IMR-90 (cell line): ENCODE results near the gene PDZRN3. TPM values are rescaled to one million over a fixed set of nuclear protein-coding genes. Genes with fewer than 3 reads are reported as not detected.

Experiments used
- ATAC-seq: fragments of 200-7000 bp; cut with Tn5 transposase; 2 replicates; pipeline ENCODE4 v1.9.1; 2020; ENCODE audit warnings: low read depth, mild to moderate bottlenecking, moderate library complexity
- BruUV-seq: library from RNA; stranded (reverse); fragments of 400-500 nt; replicated peaks from 2 replicates; lab custom pipeline; 2021; lab: Mats Ljungman, UMichigan
- CTCF ChIA-PET: fragments of 300-600 bp; formaldehyde crosslinking; extraction: SDS; loops from one replicate; lab custom pipeline; 2021; ENCODE audit warnings: antibody characterized with exemption; lab: Yijun Ruan, JAX
- POLR2A ChIA-PET: fragments of 300-600 bp; sonication (Branson Sonifier 250); formaldehyde crosslinking; loops from one replicate; lab custom pipeline; 2022; ENCODE audit warnings: antibody characterized with exemption; ENCODE audit not compliant: unreplicated experiment; lab: Charles Lee
- DNase-seq: peaks from one replicate; pipeline ENCODE4 v3.0.0; 2013
- H2AFZ ChIP-seq: replicated peaks from 2 replicates; pipeline ENCODE3; 2013; ENCODE audit warnings: low read length, mild to moderate bottlenecking; ENCODE audit not compliant: poor library complexity
- H2AK5ac ChIP-seq: 2 replicates; pipeline ENCODE4 v1.6.1; 2013; ENCODE audit warnings: low read depth, low read length, inconsistent platforms
- H2AK9ac ChIP-seq: replicated peaks from 2 replicates; pipeline ENCODE3; 2013; ENCODE audit warnings: mild to moderate bottlenecking, low read depth, low read length, moderate library complexity; ENCODE audit not compliant: poor library complexity
- H2BK120ac ChIP-seq: 2 replicates; pipeline ENCODE4 v1.6.1; 2013; ENCODE audit warnings: low read depth, low read length, inconsistent platforms
- H2BK15ac ChIP-seq: 3 replicates; pipeline ENCODE4 v1.6.1; 2013; ENCODE audit warnings: low read depth, low read length, inconsistent platforms
- H2BK20ac ChIP-seq: 2 replicates; pipeline ENCODE4 v1.6.1; 2013; ENCODE audit warnings: low read depth, mild to moderate bottlenecking, inconsistent platforms, low read length, moderate library complexity
- H2BK5ac ChIP-seq: 2 replicates; pipeline ENCODE4 v1.6.1; 2013; ENCODE audit warnings: mild to moderate bottlenecking, low read depth, low read length, inconsistent platforms; ENCODE audit not compliant: poor library complexity, severe bottlenecking
- H3K14ac ChIP-seq: replicated peaks from 2 replicates; pipeline ENCODE4 v1.6.1; 2013; ENCODE audit warnings: low read depth, low read length, inconsistent platforms
- H3K18ac ChIP-seq: 2 replicates; pipeline ENCODE4 v1.6.1; 2013; ENCODE audit warnings: low read depth, low read length, control low read depth
- H3K23ac ChIP-seq: 2 replicates; pipeline ENCODE4 v1.6.1; 2013; ENCODE audit warnings: low read depth, low read length, inconsistent platforms
- H3K27ac ChIP-seq: 2 replicates; pipeline ENCODE4 v1.5.1; 2013; ENCODE audit warnings: mild to moderate bottlenecking, control low read depth, low read length; ENCODE audit not compliant: insufficient read depth
- H3K27me3 ChIP-seq: 2 replicates; pipeline ENCODE4 v1.6.1; 2013; ENCODE audit warnings: low read length; ENCODE audit not compliant: control insufficient read depth, insufficient read depth
- H3K36me3 ChIP-seq: 2 replicates; pipeline ENCODE4 v1.6.1; 2013; ENCODE audit warnings: low read length, mixed read lengths; ENCODE audit not compliant: control insufficient read depth, insufficient read depth
- H3K4ac ChIP-seq: 2 replicates; pipeline ENCODE4 v1.6.1; 2013; ENCODE audit warnings: low read depth, low read length, inconsistent platforms
- H3K4me1 ChIP-seq: 2 replicates; pipeline ENCODE4 v1.6.1; 2013; ENCODE audit warnings: low read length, mixed read lengths; ENCODE audit not compliant: control insufficient read depth, insufficient read depth
- H3K4me2 ChIP-seq: 2 replicates; pipeline ENCODE4 v1.6.1; 2013; ENCODE audit warnings: low read depth, mild to moderate bottlenecking, control low read depth, low read length, moderate library complexity
- H3K4me3 ChIP-seq: 2 replicates; pipeline ENCODE4 v1.5.1; 2013; ENCODE audit warnings: low read depth, mild to moderate bottlenecking, control low read depth, low read length, moderate library complexity; ENCODE audit not compliant: insufficient read depth
- H3K56ac ChIP-seq: 2 replicates; pipeline ENCODE4 v1.6.1; 2013; ENCODE audit warnings: low read length, inconsistent platforms; ENCODE audit not compliant: insufficient read depth; ENCODE audit errors: extremely low read depth
- H3K79me1 ChIP-seq, 2 experiments: 2 replicates each; pipeline ENCODE4 v1.6.1; 2013; ENCODE audit warnings: low read length in 2 of 2, inconsistent platforms in 1 of 2, low read depth in 1 of 2
- H3K9ac ChIP-seq: 2 replicates; pipeline ENCODE4 v1.6.1; 2013; ENCODE audit warnings: low read depth, low read length, control low read depth
- H3K9me1 ChIP-seq: 2 replicates; pipeline ENCODE4 v1.6.1; 2013; ENCODE audit warnings: low read length, inconsistent platforms; ENCODE audit not compliant: insufficient read depth
- H3K9me3 ChIP-seq: 2 replicates; pipeline ENCODE4 v1.6.1; 2013; ENCODE audit warnings: low read length; ENCODE audit not compliant: control insufficient read depth, insufficient read depth
- H4K20me1 ChIP-seq: 2 replicates; pipeline ENCODE4 v1.6.1; 2013; ENCODE audit warnings: low read length, inconsistent platforms; ENCODE audit not compliant: insufficient read depth
- H4K5ac ChIP-seq: 2 replicates; pipeline ENCODE4 v1.6.1; 2013; ENCODE audit warnings: mild to moderate bottlenecking, low read depth, low read length, control low read depth
- H4K8ac ChIP-seq, 2 experiments: 2 replicates each; pipeline ENCODE4 v1.6.1; 2013; ENCODE audit warnings: low read depth in 2 of 2, low read length in 2 of 2, control low read depth in 1 of 2, inconsistent platforms in 1 of 2
- H4K91ac ChIP-seq: 2 replicates; pipeline ENCODE4 v1.6.1; 2013; ENCODE audit warnings: low read depth, low read length, inconsistent platforms; ENCODE audit not compliant: insufficient read depth
- CHD1 ChIP-seq: IDR thresholded peaks from 2 replicates; pipeline ENCODE4 v1.6.1; 2012; ENCODE audit warnings: low read depth, low read length, improper control_type of control experiment
- FOS ChIP-seq: fragments of 150-350 bp; IDR thresholded peaks from 2 replicates; pipeline ENCODE4 v1.6.1; 2016; ENCODE audit warnings: low read depth, low read length
- MXI1 ChIP-seq: IDR thresholded peaks from 2 replicates; pipeline ENCODE4 v1.6.1; 2012; ENCODE audit warnings: low read depth, mild to moderate bottlenecking, low read length, moderate library complexity, borderline replicate concordance
- NFE2L2 ChIP-seq: fragments of 150-350 bp; IDR thresholded peaks from 2 replicates; pipeline ENCODE4 v1.6.1; 2016; ENCODE audit warnings: low read depth, mild to moderate bottlenecking, low read length
- POLR2A ChIP-seq: IDR thresholded peaks from 2 replicates; pipeline ENCODE4 v1.6.1; 2012; ENCODE audit warnings: mild to moderate bottlenecking, low read depth, low read length
- RAD21 ChIP-seq: IDR thresholded peaks from 2 replicates; pipeline ENCODE4 v1.6.1; 2012; ENCODE audit warnings: low read length, improper control_type of control experiment
- WGBS, 2 experiments: methylation state at CpG; one replicate each; pipeline versions ENCODE4 v1.1.5 to v1.1.7; 2013; ENCODE audit warnings: missing lambda C conversion rate in 2 of 2; ENCODE audit not compliant: insufficient read length in 1 of 2; ENCODE audit errors: extremely low coverage in 2 of 2; 5-methylcytosine and 5-hydroxymethylcytosine counted together
- dilution Hi-C: fragments of 300-500 bp; cut with HindIII; formaldehyde crosslinking; loops from one replicate; pipeline ENCODE4 v1.14.3; 2018; ENCODE audit warnings: low sequenced_read_pairs; ENCODE audit not compliant: unreplicated experiment
- in situ Hi-C: fragments of 300-500 bp; cut with MboI; formaldehyde crosslinking; loops from 3 replicates; pipeline ENCODE4 v1.14.3; 2019; ENCODE audit warnings: low sequenced_read_pairs, inconsistent platforms, mixed read lengths
- intact Hi-C: fragments of 100-400 bp; cut with micrococcal nuclease; formaldehyde crosslinking; loops from 2 replicates; pipeline ENCODE4 v1.10.0; 2022
- polyA plus RNA-seq, 3 experiments: library from polyadenylated mRNA; depleted of rRNA; stranded (reverse); fragments of >200 nt; gene quantifications; 2 replicates each; pipeline ENCODE4 v1.2.3, GENCODE V29; 2012; ENCODE audit warnings: low replicate concordance in 1 of 3
- total RNA-seq: library from RNA; depleted of rRNA; stranded (reverse); fragments of >200 nt; gene quantifications from 2 replicates; pipeline ENCODE4 v1.2.3, GENCODE V29; 2012

PDZRN3 gene
- total and polyA plus RNA-seq, 2 of the 4 experiments (the other 2 are of a cell fraction): 9.4 to 17.0 TPM

GRCh38 chr3:73498764-73499622 lies 125.7 kb downstream of the PDZRN3 start:
- no peaks in the 10 kb centered on the region for H3K36me3 ChIP-seq
- H2AK5ac ChIP-seq: peak overlapping the region; percentile 75
- H3K27ac ChIP-seq: no peak overlapping the region
- H2AFZ ChIP-seq: peak overlapping the region; percentile 52
- no peaks in the 10 kb centered on the region for H3K27me3 ChIP-seq
- H3K4me2 ChIP-seq: no peak overlapping the region
- H3K9me1 ChIP-seq: peaks cover 2% of the 10 kb centered on the region; the same call in 1 of the 2 replicates
- no peak overlapping the region for H4K5ac ChIP-seq
- ATAC-seq (no peak), DNase-seq (peak; percentile 43)
- H3K9me3 ChIP-seq: no peaks in the 10 kb centered on the region
- H4K8ac ChIP-seq: no peak overlapping the region
- 100% methylated on average over 4 of the region's 23 CpGs; no CpG with 5 or more reads in 1 of the 2 experiments for WGBS, 2 experiments
- no peak for TF ChIP-seq FOS
- no peak for TF ChIP-seq POLR2A
- no peak for TF ChIP-seq MXI1
- no peak for TF ChIP-seq RAD21
- no peak for TF ChIP-seq CHD1
- TF ChIP-seq NFE2L2: no peak
- no peak overlapping the region for H3K56ac ChIP-seq
- ChIA-PET CTCF (no interaction called here), POLR2A (no interaction called here)
- no TSS peak for BruUV-seq
- H2BK120ac ChIP-seq: no peak overlapping the region; the same call in 1 of the 2 replicates
- no peak overlapping the region for H3K18ac ChIP-seq
- H3K9ac ChIP-seq: no peak overlapping the region
- dilution Hi-C loops: no loop called here
- H3K14ac ChIP-seq: no peak overlapping the region
- in situ Hi-C loops: loop anchor here (5.0 kb wide), 1 partner anchor 37 kb away; no protein-coding TSS in a partner anchor
- peaks cover 3% of the 10 kb centered on the region; the same call in 1 of the 2 replicates for H4K20me1 ChIP-seq
- intact Hi-C loops: no loop called here
- H2BK5ac ChIP-seq: no peak overlapping the region
- H2AK9ac ChIP-seq: no peak overlapping the region
- H3K4me3 ChIP-seq: no peak overlapping the region
- no peak overlapping the region for H2BK15ac ChIP-seq
- peaks cover 7% of the 10 kb centered on the region; the same call in 1 of the 2 replicates for H3K4me1 ChIP-seq
- no peak overlapping the region for H3K23ac ChIP-seq
- H2BK20ac ChIP-seq: no peak overlapping the region
- no peak overlapping the region for H3K4ac ChIP-seq
- H3K79me1 ChIP-seq: peaks cover 0 to 23% of the 10 kb centered on the region in 2 experiments; a peak in 2 of 4 replicates
- no peak overlapping the region for H4K91ac ChIP-seq
